SW480 (cell line): Measurements from ENCODE around the gene SOX12.

Experiments used
- DNase-seq: peaks from one replicate; pipeline ENCODE4 v3.0.0-alpha.2; 2016; ENCODE audit warnings: low spot score

SOX12 gene

GRCh38 chr20:301886-302848, 23.2 kb upstream of the SOX12 start:
- no peak for DNase-seq

GRCh38 chr20:305745-306144, 19.6 kb upstream of the SOX12 start:
- DNase-seq = no peak

- no peak for DNase-seq
These were observed 16.8 kb upstream of the SOX12 start for GRCh38 chr20:308427-309038.

GRCh38 chr20:309306-309840, 16.0 kb upstream of the SOX12 start:
- DNase-seq = no peak

DNA sequence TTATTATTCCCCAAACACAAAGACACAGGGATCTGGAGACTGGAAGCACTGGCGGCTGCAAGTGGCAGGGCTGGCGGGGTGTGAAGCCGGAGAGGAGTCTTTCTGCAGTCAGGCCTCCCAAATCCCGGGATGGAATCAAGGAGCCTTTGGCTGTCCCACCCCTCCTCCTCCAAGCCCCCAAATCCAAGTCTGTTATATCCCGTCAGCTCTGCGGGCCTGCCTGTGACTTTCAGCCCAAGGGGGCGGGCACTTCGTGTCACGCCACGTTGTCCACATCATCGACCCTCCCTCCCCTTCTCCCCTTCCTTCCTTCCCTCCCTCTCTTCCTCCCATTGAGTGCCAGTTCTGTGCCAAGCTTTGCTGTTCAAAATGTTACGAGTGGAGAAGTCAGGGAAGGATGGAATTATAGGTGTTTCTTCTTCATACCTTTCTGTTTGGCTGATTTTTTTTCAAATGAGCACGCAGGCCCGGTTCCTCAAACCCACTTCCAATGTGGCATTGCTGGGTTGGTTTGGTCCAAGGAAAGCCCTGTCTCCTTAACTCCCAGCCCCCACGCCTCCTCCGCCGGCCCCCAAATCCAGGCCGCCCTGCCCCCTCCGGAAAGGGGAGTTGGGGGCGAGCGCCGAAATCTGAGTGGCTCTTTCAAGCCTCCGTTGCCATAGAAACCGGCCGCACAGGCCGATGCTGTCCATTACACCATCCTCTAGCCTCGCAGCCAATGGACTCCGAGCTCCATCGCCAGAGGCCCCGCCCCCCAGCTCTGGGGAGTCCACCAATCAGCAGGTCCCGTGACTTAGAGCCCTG, 15.3 kb upstream of the SOX12 start:
- no peak for DNase-seq

DNA sequence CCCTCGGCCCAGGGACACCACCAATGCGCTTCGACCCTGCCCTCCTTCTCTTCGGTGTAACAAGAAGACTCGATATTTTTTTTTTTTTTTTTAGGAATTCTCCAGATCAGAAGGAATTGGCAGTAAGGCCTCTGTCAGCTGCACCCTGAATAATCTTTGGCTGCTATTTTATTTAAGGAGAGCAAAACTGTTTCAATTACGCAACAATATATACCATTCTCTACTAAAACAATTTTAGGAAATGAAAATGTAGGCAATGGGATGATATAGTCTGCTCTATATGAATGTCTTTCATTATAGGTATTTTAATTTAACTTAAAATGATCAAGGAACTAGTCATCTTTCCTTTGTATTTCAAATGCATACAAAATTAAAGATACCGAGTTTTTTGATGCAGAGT, 14.7 kb upstream of the SOX12 start:
- no peak for DNase-seq

DNA sequence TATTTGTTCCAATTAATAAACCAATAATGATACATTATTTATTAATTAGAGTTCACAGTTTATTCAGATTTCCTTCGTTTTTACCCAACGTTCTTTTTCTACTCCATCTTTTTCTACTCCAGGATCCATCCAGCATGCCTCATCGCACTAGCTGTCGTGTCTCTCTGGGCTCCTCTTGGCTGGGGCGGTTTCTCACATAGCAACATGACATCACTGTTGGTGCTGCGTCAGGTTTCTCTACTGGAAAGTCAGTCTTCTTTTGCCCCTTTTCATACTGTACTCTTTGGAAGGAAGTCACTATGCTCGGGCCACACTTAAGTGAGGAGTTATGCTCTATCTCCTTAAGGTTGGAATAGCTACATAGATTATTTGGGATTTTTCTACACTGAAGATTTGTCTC, 13.7 kb upstream of the SOX12 start:
- DNase-seq = no peak

GRCh38 chr20:312067-312466, 13.3 kb upstream of the SOX12 start:
- DNase-seq = no peak

DNA sequence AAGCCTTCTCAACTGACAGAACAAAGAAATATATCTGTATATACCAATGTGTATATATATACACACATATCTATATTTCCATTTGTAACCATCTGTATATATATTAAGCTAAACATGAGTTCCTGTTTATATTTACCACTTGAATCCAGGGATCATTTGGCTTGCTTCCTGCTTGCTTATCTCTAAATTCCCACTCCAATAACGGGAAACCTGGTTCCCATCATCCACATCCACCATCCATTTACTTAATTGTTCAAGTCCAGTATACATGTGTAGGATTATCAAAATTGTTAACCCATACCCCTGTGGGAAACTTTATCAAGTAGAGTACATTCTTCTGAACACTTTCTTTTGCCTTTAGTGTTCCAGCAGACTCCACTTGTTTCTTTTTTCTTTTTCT, 12.5 kb upstream of the SOX12 start:
- DNase-seq = no peak

- DNase-seq = no peak
These were observed 11.9 kb upstream of the SOX12 start for GRCh38 chr20:313402-313801.

- DNase-seq = no peak
These were observed 11.4 kb upstream of the SOX12 start for GRCh38 chr20:313948-314347.

DNA sequence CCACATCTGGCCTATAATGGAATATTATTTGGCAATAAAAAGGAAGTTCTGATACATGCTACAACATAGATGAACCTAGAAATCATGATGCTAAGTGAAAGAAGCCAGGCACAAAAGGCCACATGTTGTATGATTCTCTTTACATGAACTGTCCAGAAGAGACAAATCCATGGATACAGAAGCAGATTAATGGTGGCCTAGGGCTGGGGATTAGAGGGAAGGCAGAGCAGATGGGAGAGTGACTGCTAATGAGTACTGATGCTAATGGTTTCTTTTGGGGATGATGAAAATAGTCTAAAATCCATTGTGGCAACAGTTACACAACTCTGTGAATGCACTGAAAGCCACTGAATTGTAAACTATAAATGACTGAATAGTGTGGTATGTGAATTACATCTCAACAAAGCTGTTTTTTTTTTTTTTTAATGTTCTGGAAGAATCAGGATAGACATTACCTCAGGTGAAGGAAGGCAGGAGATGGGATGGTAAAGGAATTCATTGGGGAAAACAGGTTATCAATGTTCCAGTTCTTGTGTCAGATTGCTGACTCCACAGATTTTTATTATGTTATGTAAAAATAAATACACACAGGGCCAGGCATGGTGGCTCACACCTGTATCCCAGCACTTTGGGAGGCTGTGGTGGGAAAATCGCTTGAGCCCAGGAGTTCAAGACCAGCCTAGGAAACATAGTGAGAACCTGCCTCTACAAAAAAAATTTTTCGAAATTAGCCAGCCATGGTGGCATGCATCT, 8.9 kb upstream of the SOX12 start:
- no peak for DNase-seq

DNA sequence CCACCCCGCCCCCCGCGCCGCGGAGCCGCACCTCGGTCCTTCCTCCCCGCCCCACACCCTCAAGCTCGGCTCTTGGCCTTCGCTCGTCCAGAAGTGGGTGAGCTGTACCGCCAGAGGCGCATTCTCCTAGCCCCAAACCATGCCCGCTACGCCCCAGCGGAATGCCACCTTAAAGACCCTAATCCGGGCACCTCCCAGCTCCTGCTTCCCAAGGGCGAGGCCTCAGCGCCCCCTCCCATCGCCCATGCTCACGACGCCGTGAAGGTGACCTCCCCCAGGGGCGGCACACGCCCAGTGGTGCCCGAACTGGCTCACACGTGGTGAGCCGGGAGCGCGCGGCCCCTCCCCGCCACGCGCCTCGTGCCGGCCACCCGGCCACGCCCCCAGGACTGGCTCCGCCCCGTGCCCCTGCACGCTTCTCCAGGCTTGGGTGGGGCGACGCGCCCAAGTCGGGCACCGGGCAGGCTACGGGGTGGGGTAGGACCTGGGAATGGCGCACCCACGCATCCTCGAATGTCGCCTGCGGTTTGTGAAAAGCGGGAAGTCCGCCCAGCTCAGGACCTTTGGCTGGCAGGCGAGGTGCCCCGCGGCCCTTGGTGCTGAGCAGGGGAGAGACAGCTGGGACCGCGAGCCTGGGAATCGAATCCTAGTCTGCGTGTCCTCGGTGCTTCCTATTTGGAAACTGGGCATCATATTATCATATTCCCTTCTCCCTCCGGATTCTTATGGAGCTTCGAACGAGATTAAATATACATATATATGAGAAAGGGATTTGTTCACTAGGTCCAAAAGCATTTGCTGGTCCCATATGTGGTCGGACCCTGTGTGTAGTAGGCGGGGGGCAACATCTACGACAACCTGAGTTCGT, 941 bp upstream of the SOX12 start:
- peak; percentile 96 for DNase-seq

DNA sequence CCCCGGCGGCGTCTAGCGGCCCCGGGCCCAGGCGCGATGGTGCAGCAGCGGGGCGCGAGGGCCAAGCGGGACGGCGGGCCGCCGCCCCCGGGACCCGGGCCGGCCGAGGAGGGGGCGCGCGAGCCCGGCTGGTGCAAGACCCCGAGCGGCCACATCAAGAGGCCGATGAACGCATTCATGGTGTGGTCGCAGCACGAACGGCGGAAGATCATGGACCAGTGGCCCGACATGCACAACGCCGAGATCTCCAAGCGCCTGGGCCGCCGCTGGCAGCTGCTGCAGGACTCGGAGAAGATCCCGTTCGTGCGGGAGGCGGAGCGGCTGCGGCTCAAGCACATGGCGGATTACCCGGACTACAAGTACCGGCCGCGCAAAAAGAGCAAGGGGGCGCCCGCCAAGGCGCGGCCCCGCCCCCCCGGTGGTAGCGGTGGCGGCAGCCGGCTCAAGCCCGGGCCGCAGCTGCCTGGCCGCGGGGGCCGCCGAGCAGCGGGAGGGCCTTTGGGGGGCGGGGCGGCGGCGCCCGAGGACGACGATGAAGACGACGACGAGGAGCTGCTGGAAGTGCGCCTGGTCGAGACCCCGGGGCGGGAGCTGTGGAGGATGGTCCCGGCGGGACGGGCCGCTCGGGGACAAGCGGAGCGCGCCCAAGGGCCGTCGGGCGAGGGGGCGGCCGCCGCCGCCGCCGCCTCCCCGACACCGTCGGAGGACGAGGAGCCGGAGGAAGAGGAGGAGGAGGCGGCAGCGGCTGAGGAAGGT, 715 bp downstream of the SOX12 start:
- peak; percentile 82 for DNase-seq

GRCh38 chr20:326645-327185, 1.4 kb downstream of the SOX12 start:
- DNase-seq = peak; percentile 73

DNA sequence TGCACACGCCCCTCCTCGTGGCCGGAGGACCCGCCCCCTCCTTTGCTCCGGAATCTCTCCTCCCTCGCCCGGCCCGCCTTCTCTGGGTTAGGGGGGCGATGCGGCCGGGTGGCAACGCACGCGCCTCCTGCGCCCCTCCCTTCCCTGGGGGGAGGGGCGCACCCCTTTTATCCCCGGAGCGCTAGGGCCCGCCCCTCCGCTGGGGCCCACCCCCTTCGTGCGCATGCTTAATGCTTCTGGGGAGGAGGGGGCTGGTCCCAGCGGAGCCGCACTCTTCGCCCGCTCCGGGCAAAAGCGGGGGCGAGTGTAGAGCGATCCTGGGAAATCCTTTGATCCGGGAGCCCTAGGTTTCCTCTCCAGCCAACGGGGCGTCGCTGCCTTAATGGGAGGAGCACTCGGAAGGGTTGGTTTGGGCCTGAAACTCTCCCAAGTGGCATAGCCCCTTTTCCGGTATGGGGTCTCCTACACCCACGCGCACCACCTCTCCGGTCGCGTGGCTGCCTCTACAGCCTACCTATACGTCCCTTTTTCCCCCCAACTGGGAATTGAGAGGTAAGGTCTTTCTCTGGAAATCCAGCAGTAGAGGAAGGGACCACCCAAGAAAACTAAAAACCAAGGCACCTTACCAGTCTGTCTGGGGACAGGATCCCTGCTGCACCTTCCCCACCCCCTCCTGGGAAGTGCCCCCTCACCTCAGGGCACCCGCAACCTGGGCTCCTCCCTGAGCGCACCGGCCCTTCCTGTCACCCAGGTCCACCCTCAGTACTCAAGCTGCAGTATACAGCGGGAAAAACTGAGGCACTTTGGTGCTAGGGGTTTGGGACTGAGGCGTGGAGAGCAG, 2.1 kb downstream of the SOX12 start:
- DNase-seq = peak; percentile 96

- DNase-seq = no peak
These were observed 2.9 kb downstream of the SOX12 start for GRCh38 chr20:328027-328974.
